HepG2 (cell line): ENCODE data around the gene ST3GAL2.
"Not testable (repeated sequence)": the region's sequence is repeated elsewhere in the genome, so short reads cannot be mapped to it uniquely, and the experiment has no call there.

Experiments used
- BCL6 ChIP-seq: IDR thresholded peaks from 2 replicates; pipeline ENCODE4 v1.6.1; 2016; ENCODE audit warnings: missing genetic modification reagents, missing compliant biosample characterization
- CREB3 ChIP-seq: sonication (generic); formaldehyde crosslinking; IDR thresholded peaks from 2 replicates; pipeline ENCODE4 v1.5.0; 2020; ENCODE audit warnings: missing genetic modification reagents
- CTCF ChIP-seq: sonication (generic); formaldehyde crosslinking; IDR thresholded peaks from 2 replicates; pipeline ENCODE4 v1.5.0; 2020; ENCODE audit warnings: mild to moderate bottlenecking, missing genetic modification reagents, moderate library complexity
- NFAT5 ChIP-seq: sonication (generic); formaldehyde crosslinking; IDR thresholded peaks from 2 replicates; pipeline ENCODE4 v1.4.0; 2020; ENCODE audit warnings: missing genetic modification reagents
- PRPF4 ChIP-seq: fragments of 200-400 bp; formaldehyde crosslinking; IDR thresholded peaks from 2 replicates; pipeline ENCODE4 v1.6.1; 2016; ENCODE audit warnings: low read length, low read depth; ENCODE audit not compliant: poor library complexity, severe bottlenecking
- RAD21 ChIP-seq: fragments of 450-650 bp; formaldehyde crosslinking; IDR thresholded peaks from 2 replicates; pipeline ENCODE4 v1.5.0; 2020; ENCODE audit warnings: mild to moderate bottlenecking
- ZFP62 ChIP-seq: sonication (generic); formaldehyde crosslinking; IDR thresholded peaks from 2 replicates; pipeline ENCODE4 v1.4.0; 2020; ENCODE audit warnings: missing genetic modification reagents
- TF ChIP-seq, protein P1 (sequence below): sonication (generic); formaldehyde crosslinking; IDR thresholded peaks from 2 replicates; pipeline ENCODE4 v1.8.0; 2023; ENCODE audit warnings: mild to moderate bottlenecking, missing genetic modification reagents

DNA sequence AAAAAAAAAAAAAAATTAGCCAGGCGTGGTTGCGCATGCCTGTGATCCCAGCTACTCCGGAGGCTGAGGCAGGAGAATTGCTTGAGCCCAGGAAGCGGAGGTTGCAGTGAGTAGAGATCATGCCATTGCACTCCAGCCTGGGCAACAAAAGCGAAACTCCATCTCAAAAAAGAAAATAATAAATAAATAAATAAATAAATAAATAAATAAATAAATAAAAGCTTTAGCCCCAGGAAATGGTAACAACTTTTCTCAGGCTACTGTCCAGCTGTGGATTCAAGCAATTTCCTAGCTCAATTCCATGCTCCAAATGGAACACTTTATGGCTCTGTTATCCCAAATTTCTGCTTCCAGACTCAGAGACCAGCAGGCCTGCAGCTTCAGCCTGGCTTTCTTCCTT lies 25.3 kb downstream of the ST3GAL2 start:
- TF ChIP-seq, protein P1, sequence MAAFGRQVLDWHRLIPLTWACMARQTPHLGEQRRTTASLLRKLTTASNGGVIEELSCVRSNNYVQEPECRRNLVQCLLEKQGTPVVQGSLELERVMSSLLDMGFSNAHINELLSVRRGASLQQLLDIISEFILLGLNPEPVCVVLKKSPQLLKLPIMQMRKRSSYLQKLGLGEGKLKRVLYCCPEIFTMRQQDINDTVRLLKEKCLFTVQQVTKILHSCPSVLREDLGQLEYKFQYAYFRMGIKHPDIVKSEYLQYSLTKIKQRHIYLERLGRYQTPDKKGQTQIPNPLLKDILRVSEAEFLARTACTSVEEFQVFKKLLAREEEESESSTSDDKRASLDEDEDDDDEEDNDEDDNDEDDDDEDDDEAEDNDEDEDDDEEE (CRISPR knock-in tag): not testable (repeated sequence)
- not testable (repeated sequence) for TF ChIP-seq RAD21 (CRISPR knock-in tag); NFAT5; PRPF4; CREB3 (CRISPR knock-in tag); ZFP62; CTCF; BCL6 (CRISPR knock-in tag)
